H9 (cell line): ENCODE results near the gene SUMO4. TPM values are rescaled to one million over a fixed set of nuclear protein-coding genes. Genes with fewer than 3 reads are reported as not detected.

ENCODE experiments used
- DNase-seq: peaks from one replicate; pipeline ENCODE4 v3.0.0-alpha.2; 2017
- H2AFZ ChIP-seq: one replicate; pipeline ENCODE4 v1.6.1; 2013; ENCODE audit warnings: mild to moderate bottlenecking, low read length, control low read depth, moderate library complexity
- H2AK5ac ChIP-seq: 2 replicates; pipeline ENCODE4 v1.6.1; 2013; ENCODE audit warnings: low read length, control low read depth, mixed read lengths; ENCODE audit not compliant: insufficient read length
- H2BK120ac ChIP-seq: one replicate; pipeline ENCODE4 v1.6.1; 2013; ENCODE audit warnings: low read depth, mild to moderate bottlenecking, low read length, control low read depth, inconsistent platforms; ENCODE audit not compliant: poor library complexity, severe bottlenecking
- H2BK12ac ChIP-seq: 2 replicates; pipeline ENCODE4 v1.6.1; 2013; ENCODE audit warnings: low read length, control low read depth, mixed read lengths, low read depth; ENCODE audit not compliant: insufficient read length
- H2BK15ac ChIP-seq: 2 replicates; pipeline ENCODE4 v1.6.1; 2013; ENCODE audit warnings: low read depth, low read length, control low read depth
- H2BK20ac ChIP-seq: one replicate; pipeline ENCODE4 v1.6.1; 2013; ENCODE audit warnings: low read depth, mild to moderate bottlenecking, low read length, control low read depth, inconsistent platforms; ENCODE audit not compliant: poor library complexity, severe bottlenecking
- H2BK5ac ChIP-seq: 2 replicates; pipeline ENCODE4 v1.6.1; 2013; ENCODE audit warnings: low read length, control low read depth, mixed read lengths; ENCODE audit not compliant: insufficient read length
- H3K14ac ChIP-seq: 2 replicates; pipeline ENCODE4 v1.6.1; 2013; ENCODE audit warnings: low read length, control low read depth; ENCODE audit not compliant: insufficient read depth
- H3K18ac ChIP-seq: 2 replicates; pipeline ENCODE4 v1.6.1; 2013; ENCODE audit warnings: low read depth, mild to moderate bottlenecking, mixed read lengths, low read length, control low read depth; ENCODE audit not compliant: insufficient read length
- H3K23ac ChIP-seq: 2 replicates; pipeline ENCODE4 v1.6.1; 2013; ENCODE audit warnings: low read length, control low read depth, mixed read lengths, low read depth; ENCODE audit not compliant: insufficient read length
- H3K23me2 ChIP-seq: 2 replicates; pipeline ENCODE4 v1.6.1; 2013; ENCODE audit warnings: low read depth, mild to moderate bottlenecking, mixed read lengths, low read length, control low read depth; ENCODE audit not compliant: insufficient read length, poor library complexity, severe bottlenecking
- H3K27ac ChIP-seq: 2 replicates; pipeline ENCODE4 v1.5.1; 2013; ENCODE audit warnings: low read length, control low read depth, mixed read lengths, low read depth; ENCODE audit not compliant: insufficient read length
- H3K27me3 ChIP-seq: 2 replicates; pipeline ENCODE4 v1.6.1; 2013; ENCODE audit warnings: low read length, control low read depth, inconsistent platforms; ENCODE audit not compliant: insufficient read depth
- H3K4ac ChIP-seq: 2 replicates; pipeline ENCODE4 v1.6.1; 2013; ENCODE audit warnings: low read depth, mild to moderate bottlenecking, control low read depth, inconsistent platforms, low read length, moderate library complexity
- H3K4me1 ChIP-seq: 2 replicates; pipeline ENCODE4 v1.6.1; 2013; ENCODE audit warnings: low read length, control low read depth, inconsistent platforms; ENCODE audit not compliant: insufficient read depth
- H3K4me2 ChIP-seq: 2 replicates; pipeline ENCODE4 v1.6.1; 2013; ENCODE audit warnings: low read length, control low read depth, mixed read lengths; ENCODE audit not compliant: insufficient read length, insufficient read depth
- H3K56ac ChIP-seq: 2 replicates; pipeline ENCODE4 v1.6.1; 2013; ENCODE audit warnings: low read depth, mild to moderate bottlenecking, mixed read lengths, low read length, control low read depth; ENCODE audit not compliant: insufficient read length
- H3K79me1 ChIP-seq: 2 replicates; pipeline ENCODE4 v1.6.1; 2013; ENCODE audit warnings: low read depth, mild to moderate bottlenecking, moderate library complexity, low read length, control low read depth, inconsistent platforms; ENCODE audit not compliant: insufficient read depth, poor library complexity, severe bottlenecking
- H3K79me2 ChIP-seq: 2 replicates; pipeline ENCODE4 v1.6.1; 2013; ENCODE audit warnings: low read length, control low read depth, inconsistent platforms; ENCODE audit not compliant: insufficient read depth
- H3K9ac ChIP-seq: 2 replicates; pipeline ENCODE4 v1.6.1; 2013; ENCODE audit warnings: low read length, control low read depth, mixed read lengths; ENCODE audit not compliant: insufficient read length; ENCODE audit errors: extremely low read depth
- H3K9me3 ChIP-seq: one replicate; pipeline ENCODE4 v1.6.1; 2013; ENCODE audit warnings: low read depth, low read length, inconsistent platforms; ENCODE audit not compliant: control insufficient read depth
- H3T11ph ChIP-seq: one replicate; pipeline ENCODE4 v1.6.1; 2013; ENCODE audit warnings: mild to moderate bottlenecking, low read length, control low read depth, inconsistent platforms
- H4K20me1 ChIP-seq: one replicate; pipeline ENCODE4 v1.6.1; 2013; ENCODE audit not compliant: control insufficient read depth, insufficient read length, insufficient read depth
- H4K5ac ChIP-seq: 2 replicates; pipeline ENCODE4 v1.6.1; 2013; ENCODE audit warnings: low read depth, mild to moderate bottlenecking, mixed read lengths, low read length, control low read depth; ENCODE audit not compliant: insufficient read length
- H4K8ac ChIP-seq: replicated peaks from 2 replicates; pipeline ENCODE4 v1.6.1; 2013; ENCODE audit warnings: low read length, control low read depth, mixed read lengths, low read depth; ENCODE audit not compliant: insufficient read length
- H4K91ac ChIP-seq: 2 replicates; pipeline ENCODE4 v1.6.1; 2013; ENCODE audit warnings: low read depth, mild to moderate bottlenecking, moderate library complexity, mixed read lengths, low read length, control low read depth; ENCODE audit not compliant: insufficient read length
- H3K27ac Mint-ChIP-seq, 3 experiments: 2 replicates in 2 of 3; 3 replicates in 1 of 3; pipeline ENCODE4 v1.8.0; 2020 to 2021; ENCODE audit warnings: mixed read lengths in 3 of 3, mild to moderate bottlenecking in 1 of 3, moderate library complexity in 1 of 3
- H3K27me3 Mint-ChIP-seq: 2 replicates; pipeline ENCODE4 v1.8.0; 2021; ENCODE audit warnings: low read depth, mild to moderate bottlenecking, moderate library complexity, mixed read lengths
- H3K36me3 Mint-ChIP-seq, 3 experiments: 2 replicates in 2 of 3; 3 replicates in 1 of 3; pipeline ENCODE4 v1.8.0; 2020 to 2021; ENCODE audit warnings: low read depth in 3 of 3, mixed read lengths in 3 of 3; ENCODE audit not compliant: insufficient read depth in 1 of 3
- H3K4me1 Mint-ChIP-seq, 2 experiments: 2 replicates each; pipeline ENCODE4 v1.8.0; 2020; ENCODE audit warnings: mixed read lengths in 2 of 2
- H3K4me3 Mint-ChIP-seq, 2 experiments: 2 replicates in 1 of 2; 3 replicates in 1 of 2; pipeline ENCODE4 v1.8.0; 2020 to 2021; ENCODE audit warnings: mild to moderate bottlenecking in 2 of 2, mixed read lengths in 2 of 2, moderate library complexity in 1 of 2
- H3K9me3 Mint-ChIP-seq, 2 experiments: 2 replicates in 1 of 2; 3 replicates in 1 of 2; pipeline ENCODE4 v1.8.0; 2020; ENCODE audit warnings: mild to moderate bottlenecking in 2 of 2, mixed read lengths in 2 of 2, moderate library complexity in 1 of 2
- CTCF ChIP-seq: fragments of 200-600 bp; sonication (generic); conservative IDR thresholded peaks from 3 replicates; pipeline ENCODE4 v1.8.0; 2021; ENCODE audit warnings: antibody characterized with exemption, mild to moderate bottlenecking
- WGBS: extraction: QIAGEN DNeasy Blood & Tissue Kit; methylation state at CpG from one replicate; pipeline ENCODE4 v1.1.7; 2013; ENCODE audit warnings: missing lambda C conversion rate, low lambda C conversion rate, mixed read lengths; ENCODE audit not compliant: insufficient read length; ENCODE audit errors: extremely low coverage; 5-methylcytosine and 5-hydroxymethylcytosine counted together
- total RNA-seq: library from RNA; stranded (reverse); gene quantifications from 2 replicates; pipeline ENCODE4 v1.2.1, GENCODE V29; 2021

Gene SUMO4
- total RNA-seq, 1 experiment from 2014 or later: 1.5 TPM

- no CpG with 5 or more reads among the region's 4 CpGs for whole genome bisulfite sequencing
- Histone ChIP-seq H2BK12ac (no peak overlapping the region), H3K56ac (no peak overlapping the region), H3K4me1 (no peaks in the 10 kb centered on the region), H2BK15ac (no peak overlapping the region), H3K9ac (no peak overlapping the region), H4K91ac (no peak overlapping the region), H3K23me2 (no peaks in the 10 kb centered on the region), H2BK120ac (no peak overlapping the region), H3K27me3 (no peaks in the 10 kb centered on the region), H2BK20ac (no peak overlapping the region), H4K5ac (no peak overlapping the region), H3K4ac (no peak overlapping the region), H3K79me1 (peaks cover 6% of the 10 kb centered on the region), H3K23ac (no peak overlapping the region), H2AK5ac (no peak overlapping the region), H2BK5ac (no peak overlapping the region), H3K9me3 (no peaks in the 10 kb centered on the region), H3K18ac (no peak overlapping the region), H2AFZ (no peak overlapping the region), H3K14ac (no peak overlapping the region), H3T11ph (no peak overlapping the region), H4K8ac (no peak overlapping the region), H3K79me2 (no peaks in the 10 kb centered on the region; the same call in 1 of the 2 replicates), H4K20me1 (no peaks in the 10 kb centered on the region), H3K4me2 (no peak overlapping the region), H3K27ac (no peak overlapping the region)
- no peak for DNase-seq
- peaks cover 23 to 50% (median 38%) of the 10 kb centered on the region in 3 experiments; a peak in 6 of 7 replicates for H3K36me3 Mint-ChIP-seq
- H3K27ac Mint-ChIP-seq: peak overlapping the region in 1 of 3 experiments; percentile 65; a peak in 1 of 7 replicates
- no peak overlapping the region for H3K4me3 Mint-ChIP-seq
- H3K27me3 Mint-ChIP-seq: no peaks in the 10 kb centered on the region
- no peak for TF ChIP-seq CTCF
- peaks cover 0 to 2% of the 10 kb centered on the region in 2 experiments; a peak in 2 of 5 replicates for H3K9me3 Mint-ChIP-seq
- peaks cover 0 to 5% of the 10 kb centered on the region in 2 experiments; a peak in 1 of 4 replicates for H3K4me1 Mint-ChIP-seq
These were observed 16.7 kb upstream of the SUMO4 start for GRCh38 chr6:149383371-149383770.
